Neuronal stem cell (in vitro differentiated cells): ENCODE measurements around the gene UMAD1.

ENCODE experiments used
- DNase-seq: peaks from one replicate; pipeline ENCODE4 v3.0.0-alpha.2; 2013; ENCODE audit warnings: low spot score
- H2AFZ ChIP-seq: one replicate; pipeline ENCODE4 v1.6.1; 2013; ENCODE audit warnings: mild to moderate bottlenecking, low read length, inconsistent platforms
- H2AK5ac ChIP-seq: 2 replicates; pipeline ENCODE4 v1.6.1; 2013; ENCODE audit warnings: low read depth, mild to moderate bottlenecking, inconsistent platforms, low read length, moderate library complexity, mixed read lengths
- H2BK120ac ChIP-seq: 2 replicates; pipeline ENCODE4 v1.6.1; 2013; ENCODE audit warnings: low read depth, mild to moderate bottlenecking, inconsistent platforms, low read length, moderate library complexity, mixed read lengths
- H2BK12ac ChIP-seq: one replicate; pipeline ENCODE4 v1.6.1; 2013; ENCODE audit warnings: low read length, inconsistent platforms
- H2BK15ac ChIP-seq: 2 replicates; pipeline ENCODE4 v1.6.1; 2013; ENCODE audit warnings: mild to moderate bottlenecking, low read length, inconsistent platforms, mixed read lengths
- H2BK5ac ChIP-seq: one replicate; pipeline ENCODE4 v1.6.1; 2013; ENCODE audit warnings: inconsistent platforms, mild to moderate bottlenecking, low read length, moderate library complexity
- H3K14ac ChIP-seq: one replicate; pipeline ENCODE4 v1.6.1; 2013; ENCODE audit warnings: low read length, inconsistent platforms
- H3K18ac ChIP-seq: 2 replicates; pipeline ENCODE4 v1.6.1; 2013; ENCODE audit warnings: low read length, inconsistent platforms
- H3K23ac ChIP-seq: 2 replicates; pipeline ENCODE4 v1.6.1; 2013; ENCODE audit warnings: low read depth, mild to moderate bottlenecking, mixed read lengths, low read length, inconsistent platforms; ENCODE audit not compliant: poor library complexity
- H3K27ac ChIP-seq: replicated peaks from 3 replicates; pipeline ENCODE4 v1.5.1; 2013; ENCODE audit warnings: low read length, inconsistent platforms
- H3K27me3 ChIP-seq, 3 experiments: 2 replicates each; pipeline ENCODE4 v1.6.1; 2013; ENCODE audit warnings: low read length in 3 of 3, mild to moderate bottlenecking in 2 of 3, inconsistent platforms in 1 of 3, low read depth in 1 of 3, mixed read lengths in 1 of 3, moderate library complexity in 1 of 3; ENCODE audit not compliant: control insufficient read depth in 3 of 3, insufficient read depth in 3 of 3
- H3K36me3 ChIP-seq, 2 donors: replicated peaks in 1 of 2; 2 replicates each; pipeline ENCODE4 v1.6.1; 2013; ENCODE audit warnings: low read length in 2 of 2; ENCODE audit not compliant: control insufficient read depth in 2 of 2, insufficient read depth in 2 of 2
- H3K4ac ChIP-seq: 2 replicates; pipeline ENCODE4 v1.6.1; 2013; ENCODE audit warnings: inconsistent platforms, mild to moderate bottlenecking, low read length, moderate library complexity
- H3K4me1 ChIP-seq, 2 donors: 1 replicate in 1 of 2; 2 replicates in 1 of 2; pipeline ENCODE4 v1.6.1; 2013; ENCODE audit warnings: low read length in 2 of 2, low read depth in 1 of 2; ENCODE audit not compliant: control insufficient read depth in 2 of 2, insufficient read depth in 1 of 2
- H3K4me2 ChIP-seq: one replicate; pipeline ENCODE4 v1.6.1; 2013; ENCODE audit warnings: mild to moderate bottlenecking, low read length, inconsistent platforms; ENCODE audit not compliant: insufficient read depth, poor library complexity, severe bottlenecking
- H3K4me3 ChIP-seq, 2 donors: 2 replicates each; pipeline ENCODE4 v1.5.1; 2013; ENCODE audit warnings: low read length in 2 of 2, mild to moderate bottlenecking in 2 of 2, inconsistent platforms in 1 of 2, moderate library complexity in 1 of 2
- H3K79me1 ChIP-seq: one replicate; pipeline ENCODE4 v1.6.1; 2013; ENCODE audit warnings: low read depth, mild to moderate bottlenecking, inconsistent platforms, low read length, moderate library complexity
- H3K9ac ChIP-seq: one replicate; pipeline ENCODE4 v1.6.1; 2013; ENCODE audit warnings: mild to moderate bottlenecking, low read depth, low read length, inconsistent platforms; ENCODE audit not compliant: poor library complexity
- H3K9me3 ChIP-seq, 2 donors: replicated peaks in 1 of 2; 2 replicates each; pipeline versions ENCODE3 to v1.6.1; 2013; ENCODE audit warnings: low read length in 2 of 2, mild to moderate bottlenecking in 2 of 2, inconsistent platforms in 1 of 2, low read depth in 1 of 2, mixed read lengths in 1 of 2, moderate library complexity in 1 of 2; ENCODE audit not compliant: control insufficient read depth in 2 of 2, insufficient read depth in 1 of 2
- H4K8ac ChIP-seq: one replicate; pipeline ENCODE4 v1.6.1; 2013; ENCODE audit warnings: low read depth, mild to moderate bottlenecking, inconsistent platforms, low read length, moderate library complexity
- H4K91ac ChIP-seq: one replicate; pipeline ENCODE4 v1.6.1; 2013; ENCODE audit warnings: low read length, low read depth, mild to moderate bottlenecking, inconsistent platforms; ENCODE audit not compliant: poor library complexity
- WGBS, 2 donors: extraction: QIAGEN DNeasy Blood & Tissue Kit; methylation state at CpG; one replicate each; pipeline ENCODE4 v1.1.7; 2013; ENCODE audit warnings: missing lambda C conversion rate in 2 of 2, mixed read lengths in 1 of 2; ENCODE audit not compliant: insufficient read length in 2 of 2, insufficient replicate concordance in 1 of 2; ENCODE audit errors: extremely low coverage in 2 of 2; 5-methylcytosine and 5-hydroxymethylcytosine counted together

The UMAD1 gene

DNA sequence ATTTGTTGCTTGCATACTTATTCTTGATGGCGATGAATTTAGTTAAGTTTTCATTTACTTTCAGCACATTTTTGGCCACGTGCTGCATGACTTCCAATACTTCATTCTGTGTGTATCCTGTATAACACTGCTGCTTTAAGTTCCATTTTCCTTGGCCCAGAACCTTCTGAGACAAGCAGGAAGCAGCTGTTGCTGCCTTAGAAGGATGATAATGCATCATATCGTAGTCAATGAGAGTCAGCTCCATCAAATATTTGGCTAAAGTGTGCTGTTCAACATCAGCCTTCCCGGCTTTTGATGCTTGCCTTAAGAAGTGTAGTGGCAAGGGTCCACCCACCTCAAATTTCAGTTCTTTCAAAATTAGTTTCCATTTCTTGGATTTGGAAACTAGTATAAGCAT, 268.8 kb downstream of the UMAD1 start:
- H3K27me3 ChIP-seq: no peaks in the 10 kb centered on the region
- no peak overlapping the region for H2BK12ac ChIP-seq

DNA sequence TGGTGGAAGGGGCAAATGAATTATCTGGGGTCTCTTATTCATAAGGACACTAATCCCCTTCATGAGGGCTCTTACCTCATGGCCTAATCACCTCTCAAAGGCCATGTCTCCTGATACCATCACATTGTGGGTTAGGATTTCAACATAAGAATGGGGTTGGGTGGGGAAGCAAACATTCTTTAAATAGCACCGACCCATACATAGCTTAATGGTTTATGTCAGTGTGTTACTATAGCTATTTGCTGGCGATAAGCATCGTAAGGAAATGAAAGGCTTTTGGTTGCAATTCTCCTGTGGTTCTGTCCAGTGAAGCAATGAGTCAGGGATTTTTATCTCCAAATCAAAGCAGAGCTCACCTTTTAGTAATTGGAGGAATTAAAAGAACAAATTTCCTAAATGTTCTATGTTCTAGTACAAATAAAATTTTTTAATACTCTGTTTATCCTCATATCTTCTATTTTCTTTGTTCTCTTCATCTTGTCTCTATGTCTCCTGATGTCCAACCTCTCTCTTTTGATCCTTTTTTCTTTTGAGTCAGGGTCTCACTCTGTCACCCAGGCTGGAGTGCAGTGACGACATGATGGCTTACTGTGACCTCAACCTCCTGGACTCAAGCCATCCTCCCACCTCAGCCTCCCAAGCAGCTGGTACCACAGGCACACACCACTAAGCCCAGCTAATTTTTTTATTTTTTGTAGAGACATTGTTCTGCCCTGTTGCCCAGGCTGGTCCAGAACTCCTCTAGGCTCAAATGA, 271.0 kb downstream of the UMAD1 start:
- Histone ChIP-seq H2BK15ac (no peak overlapping the region), H3K4me3 (no peak overlapping the region), H3K27ac (no peak overlapping the region), H3K9me3 (peaks cover 0 to 3% of the 10 kb centered on the region in 2 donors), H3K14ac (no peak overlapping the region), H4K8ac (no peak overlapping the region), H2AK5ac (no peak overlapping the region), H3K36me3 (no peaks in the 10 kb centered on the region), H3K4me2 (no peak overlapping the region), H3K4me1 (peaks cover 0 to 6% of the 10 kb centered on the region in 2 donors), H3K79me1 (no peaks in the 10 kb centered on the region), H4K91ac (no peak overlapping the region), H3K18ac (no peak overlapping the region), H3K27me3 (no peaks in the 10 kb centered on the region), H2BK12ac (no peak overlapping the region), H2BK5ac (no peak overlapping the region), H3K4ac (no peak overlapping the region), H2BK120ac (no peak overlapping the region), H3K23ac (no peak overlapping the region), H3K9ac (no peak overlapping the region), H2AFZ (no peak overlapping the region)
- no CpG with 5 or more reads among the region's 4 CpGs for WGBS, 2 donors
- DNase-seq: peak; percentile 35

More for the DNA sequence above, 268.8 kb downstream of the UMAD1 start:
- H3K18ac ChIP-seq: no peak overlapping the region
- no peaks in the 10 kb centered on the region for H3K79me1 ChIP-seq
- DNase-seq: no peak
- H2BK120ac ChIP-seq: no peak overlapping the region
- no peaks in the 10 kb centered on the region for H3K36me3 ChIP-seq
- H2AK5ac ChIP-seq: no peak overlapping the region
- H3K4ac ChIP-seq: no peak overlapping the region
- WGBS, 2 donors: no CpG with 5 or more reads among the region's 4 CpGs
- no peak overlapping the region for H2AFZ ChIP-seq
- H3K4me3 ChIP-seq: no peak overlapping the region
- H3K27ac ChIP-seq: no peak overlapping the region
- no peak overlapping the region for H2BK15ac ChIP-seq
- H3K9ac ChIP-seq: no peak overlapping the region
- H3K4me1 ChIP-seq: peaks cover 0 to 6% of the 10 kb centered on the region in 2 donors
- no peak overlapping the region for H4K8ac ChIP-seq
- H2BK5ac ChIP-seq: no peak overlapping the region
- H3K23ac ChIP-seq: no peak overlapping the region
- H3K14ac ChIP-seq: no peak overlapping the region
- no peak overlapping the region for H4K91ac ChIP-seq
- no peak overlapping the region for H3K4me2 ChIP-seq
- H3K9me3 ChIP-seq: peaks cover 0 to 3% of the 10 kb centered on the region in 2 donors

- no CpG with 5 or more reads among the region's 3 CpGs for WGBS, 2 donors
- no peak overlapping the region for H3K23ac ChIP-seq
- H2BK120ac ChIP-seq: no peak overlapping the region
- H3K18ac ChIP-seq: no peak overlapping the region
- no peak overlapping the region for H4K91ac ChIP-seq
- H3K4me2 ChIP-seq: no peak overlapping the region
- H3K4ac ChIP-seq: no peak overlapping the region
- no peaks in the 10 kb centered on the region for H3K36me3 ChIP-seq
- H3K27me3 ChIP-seq: no peaks in the 10 kb centered on the region
- no peak overlapping the region for H2AFZ ChIP-seq
- H3K4me1 ChIP-seq: peaks cover 0 to 6% of the 10 kb centered on the region in 2 donors
- H3K14ac ChIP-seq: no peak overlapping the region
- no peaks in the 10 kb centered on the region for H3K9me3 ChIP-seq
- no peak overlapping the region for H2AK5ac ChIP-seq
- H2BK15ac ChIP-seq: no peak overlapping the region
- H3K79me1 ChIP-seq: no peaks in the 10 kb centered on the region
- H2BK12ac ChIP-seq: no peak overlapping the region
- no peak overlapping the region for H4K8ac ChIP-seq
- no peak for DNase-seq
- no peak overlapping the region for H2BK5ac ChIP-seq
- H3K27ac ChIP-seq: no peak overlapping the region
- no peak overlapping the region for H3K4me3 ChIP-seq
- no peak overlapping the region for H3K9ac ChIP-seq
These were observed 272.4 kb downstream of the UMAD1 start for GRCh38 chr7:7912937-7913336.

DNA sequence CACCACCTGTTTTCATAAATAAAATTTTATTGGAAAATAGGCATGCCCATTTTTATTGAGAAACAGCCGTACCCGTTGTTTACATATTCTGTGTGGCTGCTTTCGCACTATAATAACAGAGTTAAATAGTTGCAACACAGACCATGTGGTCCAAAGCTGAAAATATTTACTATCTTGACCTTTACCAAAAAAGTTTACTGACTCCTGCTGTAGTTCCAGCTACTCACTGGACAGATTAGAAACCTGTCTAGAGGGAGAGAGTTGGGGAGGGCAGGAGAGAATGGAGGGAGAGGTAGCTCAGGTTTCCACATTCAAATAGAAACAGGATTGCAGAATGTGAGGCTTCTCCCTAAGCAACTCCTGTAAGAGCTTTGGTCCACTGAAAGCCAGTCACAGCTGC, 273.0 kb downstream of the UMAD1 start:
- no peak overlapping the region for H3K4me3 ChIP-seq
- H3K23ac ChIP-seq: no peak overlapping the region
- no peak overlapping the region for H2BK15ac ChIP-seq
- H3K14ac ChIP-seq: no peak overlapping the region
- no peaks in the 10 kb centered on the region for H3K9me3 ChIP-seq
- H4K91ac ChIP-seq: no peak overlapping the region
- no peak overlapping the region for H2BK12ac ChIP-seq
- no peak overlapping the region for H2AK5ac ChIP-seq
- no peak overlapping the region for H2BK120ac ChIP-seq
- no peak overlapping the region for H4K8ac ChIP-seq
- DNase-seq: no peak
- H3K4me2 ChIP-seq: no peak overlapping the region
- H3K27me3 ChIP-seq: no peaks in the 10 kb centered on the region
- no peak overlapping the region for H3K18ac ChIP-seq
- H2BK5ac ChIP-seq: no peak overlapping the region
- peaks cover 0 to 6% of the 10 kb centered on the region in 2 donors for H3K4me1 ChIP-seq
- no peaks in the 10 kb centered on the region for H3K36me3 ChIP-seq
- H3K27ac ChIP-seq: no peak overlapping the region
- no peaks in the 10 kb centered on the region for H3K79me1 ChIP-seq
- no peak overlapping the region for H3K4ac ChIP-seq
- H2AFZ ChIP-seq: no peak overlapping the region
- no peak overlapping the region for H3K9ac ChIP-seq
- WGBS, 2 donors: no CpG with 5 or more reads among the region's 3 CpGs
